CD4-positive, alpha-beta T cell (primary cell): ENCODE data around the gene PLA2G15. TPM values are rescaled to one million over a fixed set of nuclear protein-coding genes. Genes with fewer than 3 reads are reported as not detected.

ENCODE experiments used
- ATAC-seq: fragments of 200-7000 bp; cut with Tn5 transposase; one replicate; pipeline ENCODE4 v1.10.0; 2022; ENCODE audit warnings: mild to moderate bottlenecking; ENCODE audit not compliant: poor library complexity
- CTCF ChIA-PET: fragments of 350-600 bp; sonication (Branson Sonifier 250); formaldehyde crosslinking; loops from one replicate; lab custom pipeline; 2021; ENCODE audit warnings: antibody characterized with exemption, inconsistent platforms; lab: Charles Lee
- POLR2A ChIA-PET: fragments of 350-600 bp; sonication (Branson Sonifier 250); formaldehyde crosslinking; loops from one replicate; lab custom pipeline; 2021; ENCODE audit warnings: antibody characterized with exemption, inconsistent platforms; lab: Charles Lee
- DNase-seq, 14 experiments: peaks; one replicate each; pipeline ENCODE4 v3.0.0-alpha.2; 2013 to 2020; ENCODE audit warnings: mixed read lengths in 2 of 14
- H3K27ac ChIP-seq, 2 donors: one replicate each; pipeline versions ENCODE4 v1.5.1 to v1.7.0; 2013; ENCODE audit warnings: low read length in 2 of 2, low read depth in 1 of 2, mild to moderate bottlenecking in 1 of 2
- H3K27me3 ChIP-seq, 2 experiments: 1 replicate in 1 of 2; 2 replicates in 1 of 2; pipeline versions ENCODE4 v1.6.1 to v1.7.0; 2013; ENCODE audit warnings: low read length in 2 of 2, control low read depth in 1 of 2, mild to moderate bottlenecking in 1 of 2, moderate library complexity in 1 of 2; ENCODE audit not compliant: insufficient read depth in 2 of 2, control insufficient read depth in 1 of 2
- H3K36me3 ChIP-seq: one replicate; pipeline ENCODE4 v1.6.1; 2013; ENCODE audit warnings: low read length, control low read depth; ENCODE audit not compliant: insufficient read depth
- H3K4me1 ChIP-seq: one replicate; pipeline ENCODE4 v1.6.1; 2013; ENCODE audit warnings: low read length, control low read depth; ENCODE audit not compliant: insufficient read depth
- H3K4me3 ChIP-seq: one replicate; pipeline ENCODE4 v1.5.1; 2013; ENCODE audit warnings: mild to moderate bottlenecking, low read length, moderate library complexity
- H3K9me3 ChIP-seq, 2 experiments: 1 replicate in 1 of 2; 2 replicates in 1 of 2; pipeline versions ENCODE4 v1.6.1 to v1.7.0; 2013; ENCODE audit warnings: low read length in 2 of 2, mild to moderate bottlenecking in 2 of 2, control low read depth in 1 of 2, moderate library complexity in 1 of 2; ENCODE audit not compliant: control insufficient read depth in 1 of 2, insufficient read depth in 1 of 2
- H3K27ac Mint-ChIP-seq: one replicate; pipeline ENCODE4 v1.8.0; 2020; ENCODE audit warnings: mixed read lengths
- H3K27me3 Mint-ChIP-seq: one replicate; pipeline ENCODE4 v1.8.0; 2021; ENCODE audit warnings: mixed read lengths
- H3K36me3 Mint-ChIP-seq: one replicate; pipeline ENCODE4 v1.8.0; 2021; ENCODE audit warnings: low read depth, mixed read lengths
- H3K4me1 Mint-ChIP-seq: one replicate; pipeline ENCODE4 v1.8.0; 2021; ENCODE audit warnings: low read depth, mixed read lengths
- H3K4me3 Mint-ChIP-seq: one replicate; pipeline ENCODE4 v1.8.0; 2020; ENCODE audit warnings: mild to moderate bottlenecking, mixed read lengths
- H3K9me3 Mint-ChIP-seq: one replicate; pipeline ENCODE4 v1.8.0; 2020; ENCODE audit warnings: mixed read lengths
- intact Hi-C, 2 experiments: fragments of 100-400 bp; cut with DNase I in 1 of 2; cut with micrococcal nuclease in 1 of 2; formaldehyde crosslinking; loops; one replicate each; pipeline versions ENCODE4 v1.15.1 to v1.9.0; 2023 to 2025; cut with DNase I, micrococcal nuclease
- total RNA-seq, 174 experiments: library from RNA in 2 of 174; stranded (reverse) in 2 of 174; gene quantifications; one replicate each; pipeline ENCODE4 v1.2.3 and lab custom pipeline; 2021 to 2026
- TF ChIP-seq, protein P1 (sequence below): fragments of 200-600 bp; IDR thresholded peaks from one replicate; pipeline ENCODE4 v1.8.0; 2022; ENCODE audit warnings: antibody characterized with exemption, mild to moderate bottlenecking

Gene PLA2G15
- total RNA-seq, 2 experiments from 2014 or later = 4.3 to 4.7 TPM

DNA sequence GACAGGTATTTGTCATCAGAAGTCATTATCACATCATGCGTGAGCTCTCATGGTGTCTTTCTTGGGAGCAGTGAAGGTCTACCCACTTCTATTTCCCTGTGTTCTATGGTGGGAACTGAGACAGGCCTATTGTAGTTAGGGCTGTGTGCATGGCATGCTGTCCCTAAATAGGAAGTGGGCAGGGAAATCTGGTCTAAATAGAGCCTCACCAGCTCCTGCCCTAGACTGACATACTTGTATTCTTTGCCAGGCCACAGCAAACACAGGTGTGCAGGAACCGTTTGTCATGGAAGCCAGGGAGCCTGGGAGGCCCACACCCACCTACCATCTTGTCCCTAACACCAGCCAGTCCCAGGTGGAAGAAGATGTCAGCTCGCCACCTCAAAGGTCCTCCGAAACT lies 29.3 kb downstream of the PLA2G15 start:
- ATAC-seq (no peak), DNase-seq (no peak)
- POLR2A ChIA-PET = interaction anchor here (1.0 to 12.9 kb wide), 5 partner anchors 10 to 37 kb away, joined by 3 to 271 read pairs (median 31); partner anchors contain the start of genes PRMT7, SLC7A6 and SLC7A6OS
- H3K4me1 ChIP-seq = peaks cover 93% of the 10 kb centered on the region
- H3K36me3 ChIP-seq = peaks cover 37% of the 10 kb centered on the region
- no peaks in the 10 kb centered on the region for H3K27me3 Mint-ChIP-seq
- no peaks in the 10 kb centered on the region for H3K27me3 ChIP-seq
- H3K4me1 Mint-ChIP-seq = peaks cover 76% of the 10 kb centered on the region
- peak overlapping the region; percentile 94 for H3K27ac Mint-ChIP-seq
- H3K4me3 Mint-ChIP-seq = peak overlapping the region; percentile 89
- CTCF ChIA-PET = interaction anchor here (0.8 to 5.7 kb wide), 3 partner anchors 10 to 54 kb away, joined by 3 to 41 read pairs (median 11); partner anchors contain the start of gene SLC7A6
- H3K9me3 ChIP-seq = no peaks in the 10 kb centered on the region
- H3K9me3 Mint-ChIP-seq = no peaks in the 10 kb centered on the region
- intact Hi-C loops = no loop called here
- no peak overlapping the region for H3K4me3 ChIP-seq
- H3K27ac ChIP-seq = peak overlapping the region; percentile 71 to 74
- TF ChIP-seq, protein P1, sequence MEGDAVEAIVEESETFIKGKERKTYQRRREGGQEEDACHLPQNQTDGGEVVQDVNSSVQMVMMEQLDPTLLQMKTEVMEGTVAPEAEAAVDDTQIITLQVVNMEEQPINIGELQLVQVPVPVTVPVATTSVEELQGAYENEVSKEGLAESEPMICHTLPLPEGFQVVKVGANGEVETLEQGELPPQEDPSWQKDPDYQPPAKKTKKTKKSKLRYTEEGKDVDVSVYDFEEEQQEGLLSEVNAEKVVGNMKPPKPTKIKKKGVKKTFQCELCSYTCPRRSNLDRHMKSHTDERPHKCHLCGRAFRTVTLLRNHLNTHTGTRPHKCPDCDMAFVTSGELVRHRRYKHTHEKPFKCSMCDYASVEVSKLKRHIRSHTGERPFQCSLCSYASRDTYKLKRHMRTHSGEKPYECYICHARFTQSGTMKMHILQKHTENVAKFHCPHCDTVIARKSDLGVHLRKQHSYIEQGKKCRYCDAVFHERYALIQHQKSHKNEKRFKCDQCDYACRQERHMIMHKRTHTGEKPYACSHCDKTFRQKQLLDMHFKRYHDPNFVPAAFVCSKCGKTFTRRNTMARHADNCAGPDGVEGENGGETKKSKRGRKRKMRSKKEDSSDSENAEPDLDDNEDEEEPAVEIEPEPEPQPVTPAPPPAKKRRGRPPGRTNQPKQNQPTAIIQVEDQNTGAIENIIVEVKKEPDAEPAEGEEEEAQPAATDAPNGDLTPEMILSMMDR = no peak
- H3K36me3 Mint-ChIP-seq = peaks cover 71% of the 10 kb centered on the region

DNA sequence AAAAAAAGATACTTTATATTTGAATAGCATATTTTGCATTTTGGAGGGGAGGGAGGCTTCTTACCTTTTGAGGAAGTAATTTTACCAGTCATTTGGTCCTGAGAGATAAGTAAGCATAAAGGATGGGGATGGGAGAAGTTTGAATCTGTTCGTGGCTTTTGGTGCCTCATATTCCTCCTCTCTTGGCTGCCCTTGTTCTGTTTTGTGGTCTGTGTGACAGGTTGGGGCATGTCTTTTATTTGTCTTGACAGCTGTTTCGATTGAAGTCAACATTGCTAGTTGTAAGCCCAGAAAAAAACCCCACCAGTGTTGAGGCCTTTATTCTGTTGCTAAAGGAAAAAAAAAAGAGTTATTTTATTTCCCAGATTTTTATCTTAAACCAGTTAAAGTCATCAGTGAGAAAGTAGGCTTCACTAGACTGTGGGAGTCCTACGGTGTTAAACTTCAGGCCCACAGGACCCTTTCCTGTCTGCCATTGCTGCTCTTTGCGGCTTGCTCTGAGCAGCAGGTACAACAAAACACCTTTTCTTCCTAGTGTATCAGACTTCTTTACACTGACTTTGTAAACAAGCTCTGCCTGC lies 30.5 kb downstream of the PLA2G15 start:
- ChIA-PET CTCF (interaction anchor here (1.0 to 5.7 kb wide), 7 partner anchors 10 to 53 kb away, joined by 3 to 41 read pairs (median 7); partner anchors contain the start of genes PRMT7, SLC7A6 and SLC7A6OS), POLR2A (interaction anchor here (0.7 to 12.9 kb wide), 10 partner anchors 10 to 190 kb away, joined by 3 to 271 read pairs (median 4); partner anchors contain the start of genes NFATC3, PLA2G15, PRMT7 and SLC7A6)
- Histone ChIP-seq H3K27me3 (no peaks in the 10 kb centered on the region), H3K4me3 (peak overlapping the region; percentile 5), H3K9me3 (no peaks in the 10 kb centered on the region), H3K4me1 (peaks cover 93% of the 10 kb centered on the region), H3K27ac (peak overlapping the region; percentile 71 to 74), H3K36me3 (peaks cover 33% of the 10 kb centered on the region)
- Mint-ChIP-seq H3K9me3 (no peaks in the 10 kb centered on the region), H3K4me1 (peaks cover 73% of the 10 kb centered on the region), H3K36me3 (peaks cover 70% of the 10 kb centered on the region), H3K27ac (peak overlapping the region; percentile 94), H3K27me3 (no peaks in the 10 kb centered on the region), H3K4me3 (peak overlapping the region; percentile 66)
- peak in 13 of 14 experiments; percentile 36 to 87 (median 55) for DNase-seq
- ATAC-seq = peak; percentile 75
- intact Hi-C loops = loop anchor here in 1 of 2 experiments (1.0 kb wide), 2 partner anchors 10 to 35 kb away; partner anchors contain the start of gene SLC7A6OS
- TF ChIP-seq, protein P1 = no peak

DNA sequence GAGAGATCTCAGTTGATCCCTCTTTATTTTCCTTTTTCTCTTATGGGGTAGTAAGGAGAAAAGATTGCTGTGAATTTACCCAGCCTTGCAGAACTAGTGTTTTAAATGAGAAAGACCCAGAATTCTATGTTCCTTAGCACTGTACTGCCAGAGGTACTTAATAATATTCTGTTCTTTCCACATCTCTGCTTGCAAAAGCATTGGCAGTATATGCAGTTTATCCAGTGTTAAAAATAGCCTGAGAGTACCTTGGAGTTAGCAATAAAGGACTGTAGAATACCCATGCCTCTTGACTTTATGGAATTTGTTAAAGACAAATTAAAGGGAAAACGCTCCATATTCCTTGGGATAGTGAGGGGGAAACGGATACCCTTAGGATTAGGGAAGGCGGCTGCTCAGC lies 31.1 kb downstream of the PLA2G15 start:
- Histone ChIP-seq H3K4me1 (peaks cover 93% of the 10 kb centered on the region), H3K4me3 (no peak overlapping the region), H3K27me3 (no peaks in the 10 kb centered on the region), H3K9me3 (no peaks in the 10 kb centered on the region), H3K27ac (peak overlapping the region; percentile 71 to 74), H3K36me3 (peaks cover 30% of the 10 kb centered on the region)
- TF ChIP-seq, protein P1 = no peak
- ATAC-seq = no peak
- peaks cover 71% of the 10 kb centered on the region for H3K36me3 Mint-ChIP-seq
- DNase-seq = no peak
- intact Hi-C loops = loop anchor here in 1 of 2 experiments (1.0 kb wide), 2 partner anchors 11 to 34 kb away; partner anchors contain the start of gene SLC7A6OS
- H3K4me3 Mint-ChIP-seq = peak overlapping the region; percentile 66
- H3K9me3 Mint-ChIP-seq = no peaks in the 10 kb centered on the region
- H3K4me1 Mint-ChIP-seq = peaks cover 73% of the 10 kb centered on the region
- H3K27ac Mint-ChIP-seq = peak overlapping the region; percentile 94
- POLR2A ChIA-PET = interaction anchor here (0.7 to 12.9 kb wide), 9 partner anchors 9 to 191 kb away, joined by 3 to 271 read pairs (median 4); partner anchors contain the start of genes NFATC3, PLA2G15, PRMT7 and SLC7A6
- H3K27me3 Mint-ChIP-seq = no peaks in the 10 kb centered on the region
- CTCF ChIA-PET = interaction anchor here (1.0 to 5.7 kb wide), 7 partner anchors 10 to 52 kb away, joined by 3 to 41 read pairs (median 7); partner anchors contain the start of genes PRMT7, SLC7A6 and SLC7A6OS
